Muscle layer of duodenum (tissue), 2 donors: Measurements from ENCODE around the gene SLC25A21.

Experiments
- H3K27ac ChIP-seq: one replicate; pipeline ENCODE4 v1.7.0; 2013; ENCODE audit warnings: mild to moderate bottlenecking, low read length
- H3K27me3 ChIP-seq: one replicate; pipeline ENCODE4 v1.7.0; 2013; ENCODE audit warnings: low read depth, mild to moderate bottlenecking, control low read depth, low read length
- H3K36me3 ChIP-seq, 2 donors: one replicate each; pipeline ENCODE4 v1.7.0; 2013; ENCODE audit warnings: low read length in 2 of 2, control low read depth in 1 of 2, mild to moderate bottlenecking in 1 of 2; ENCODE audit not compliant: insufficient read depth in 2 of 2, control insufficient read depth in 1 of 2
- H3K4me1 ChIP-seq, 2 donors: one replicate each; pipeline ENCODE4 v1.7.0; 2013; ENCODE audit warnings: low read length in 2 of 2, mild to moderate bottlenecking in 2 of 2, control low read depth in 1 of 2, moderate library complexity in 1 of 2; ENCODE audit not compliant: insufficient read depth in 2 of 2, control insufficient read depth in 1 of 2
- H3K4me3 ChIP-seq, 2 donors: one replicate each; pipeline ENCODE4 v1.7.0; 2013; ENCODE audit warnings: low read length in 2 of 2, low read depth in 1 of 2, mild to moderate bottlenecking in 1 of 2
- H3K9me3 ChIP-seq, 2 donors: one replicate each; pipeline ENCODE4 v1.7.0; 2013; ENCODE audit warnings: low read length in 2 of 2, control low read depth in 1 of 2, mild to moderate bottlenecking in 1 of 2; ENCODE audit not compliant: control insufficient read depth in 1 of 2
- donor health status: healthy.

The SLC25A21 gene

GRCh38 chr14:37054144-37054543 is 118.3 kb downstream of the SLC25A21 start:
- no peak overlapping the region for H3K27ac ChIP-seq
- no peaks in the 10 kb centered on the region for H3K27me3 ChIP-seq
- no peaks in the 10 kb centered on the region for H3K4me1 ChIP-seq
- no peak overlapping the region for H3K4me3 ChIP-seq
- no peaks in the 10 kb centered on the region for H3K36me3 ChIP-seq
- H3K9me3 ChIP-seq: peaks cover 0 to 3% of the 10 kb centered on the region in 2 donors

- Histone ChIP-seq H3K36me3 (no peaks in the 10 kb centered on the region), H3K27me3 (no peaks in the 10 kb centered on the region), H3K27ac (no peak overlapping the region)
Observed at GRCh38 chr14:37051680-37052079, 120.7 kb downstream of the SLC25A21 start.

GRCh38 chr14:37051153-37051552 is 121.3 kb downstream of the SLC25A21 start:
- no peaks in the 10 kb centered on the region for H3K4me1 ChIP-seq
- H3K27me3 ChIP-seq: no peaks in the 10 kb centered on the region
- no peak overlapping the region for H3K4me3 ChIP-seq
- H3K9me3 ChIP-seq: peaks cover 0 to 3% of the 10 kb centered on the region in 2 donors
- H3K27ac ChIP-seq: no peak overlapping the region
- H3K36me3 ChIP-seq: no peaks in the 10 kb centered on the region

More at GRCh38 chr14:37051680-37052079, 120.7 kb downstream of the SLC25A21 start:
- Histone ChIP-seq H3K4me1 (no peaks in the 10 kb centered on the region), H3K4me3 (no peak overlapping the region), H3K9me3 (peaks cover 0 to 3% of the 10 kb centered on the region in 2 donors)

- Histone ChIP-seq H3K4me3 (no peak overlapping the region), H3K27me3 (no peaks in the 10 kb centered on the region)
Observed at GRCh38 chr14:37048666-37049071, 123.7 kb downstream of the SLC25A21 start.

GRCh38 chr14:37047996-37048395 is 124.4 kb downstream of the SLC25A21 start:
- no peak overlapping the region for H3K27ac ChIP-seq
- no peaks in the 10 kb centered on the region for H3K36me3 ChIP-seq

More at GRCh38 chr14:37048666-37049071, 123.7 kb downstream of the SLC25A21 start:
- Histone ChIP-seq H3K9me3 (no peaks in the 10 kb centered on the region), H3K4me1 (no peaks in the 10 kb centered on the region), H3K27ac (no peak overlapping the region), H3K36me3 (no peaks in the 10 kb centered on the region)

GRCh38 chr14:37047226-37047625 is 125.2 kb downstream of the SLC25A21 start:
- Histone ChIP-seq H3K36me3 (no peaks in the 10 kb centered on the region), H3K27ac (no peak overlapping the region), H3K4me1 (no peaks in the 10 kb centered on the region), H3K9me3 (no peaks in the 10 kb centered on the region), H3K27me3 (no peaks in the 10 kb centered on the region), H3K4me3 (no peak overlapping the region)

More at GRCh38 chr14:37047996-37048395, 124.4 kb downstream of the SLC25A21 start:
- Histone ChIP-seq H3K4me1 (no peaks in the 10 kb centered on the region), H3K9me3 (no peaks in the 10 kb centered on the region), H3K27me3 (no peaks in the 10 kb centered on the region), H3K4me3 (no peak overlapping the region)

GRCh38 chr14:37046815-37047214 is 125.6 kb downstream of the SLC25A21 start:
- no peaks in the 10 kb centered on the region for H3K9me3 ChIP-seq

GRCh38 chr14:37045340-37046061 is 126.9 kb downstream of the SLC25A21 start:
- Histone ChIP-seq H3K27me3 (no peaks in the 10 kb centered on the region), H3K9me3 (no peaks in the 10 kb centered on the region), H3K4me3 (no peak overlapping the region), H3K27ac (no peak overlapping the region), H3K36me3 (no peaks in the 10 kb centered on the region), H3K4me1 (no peaks in the 10 kb centered on the region)

More at GRCh38 chr14:37046815-37047214, 125.6 kb downstream of the SLC25A21 start:
- Histone ChIP-seq H3K27ac (no peak overlapping the region), H3K4me3 (no peak overlapping the region), H3K27me3 (no peaks in the 10 kb centered on the region), H3K36me3 (no peaks in the 10 kb centered on the region), H3K4me1 (no peaks in the 10 kb centered on the region)

- H3K27ac ChIP-seq: no peak overlapping the region
- no peaks in the 10 kb centered on the region for H3K9me3 ChIP-seq
- no peaks in the 10 kb centered on the region for H3K36me3 ChIP-seq
- H3K27me3 ChIP-seq: no peaks in the 10 kb centered on the region
- no peak overlapping the region for H3K4me3 ChIP-seq
- no peaks in the 10 kb centered on the region for H3K4me1 ChIP-seq
Observed at GRCh38 chr14:37037636-37038387, 134.6 kb downstream of the SLC25A21 start.

- Histone ChIP-seq H3K27ac (no peak overlapping the region), H3K4me1 (no peaks in the 10 kb centered on the region), H3K27me3 (no peaks in the 10 kb centered on the region), H3K36me3 (no peaks in the 10 kb centered on the region), H3K9me3 (no peaks in the 10 kb centered on the region), H3K4me3 (no peak overlapping the region)
Observed at GRCh38 chr14:37036669-37037341, 135.6 kb downstream of the SLC25A21 start.

- H3K9me3 ChIP-seq: no peaks in the 10 kb centered on the region
- H3K4me1 ChIP-seq: no peaks in the 10 kb centered on the region
- no peaks in the 10 kb centered on the region for H3K36me3 ChIP-seq
- H3K4me3 ChIP-seq: no peak overlapping the region
- H3K27ac ChIP-seq: no peak overlapping the region
- H3K27me3 ChIP-seq: no peaks in the 10 kb centered on the region
Observed at GRCh38 chr14:37035401-37035800, 137.0 kb downstream of the SLC25A21 start.
